HG03139 (cell line): ENCODE measurements around the gene STX10.

Source experiments
- ATAC-seq: cut with Tn5 transposase; IDR thresholded peaks from one replicate; pipeline ENCODE4 v1.9.1; 2021; ENCODE audit not compliant: unreplicated experiment

STX10 gene

DNA sequence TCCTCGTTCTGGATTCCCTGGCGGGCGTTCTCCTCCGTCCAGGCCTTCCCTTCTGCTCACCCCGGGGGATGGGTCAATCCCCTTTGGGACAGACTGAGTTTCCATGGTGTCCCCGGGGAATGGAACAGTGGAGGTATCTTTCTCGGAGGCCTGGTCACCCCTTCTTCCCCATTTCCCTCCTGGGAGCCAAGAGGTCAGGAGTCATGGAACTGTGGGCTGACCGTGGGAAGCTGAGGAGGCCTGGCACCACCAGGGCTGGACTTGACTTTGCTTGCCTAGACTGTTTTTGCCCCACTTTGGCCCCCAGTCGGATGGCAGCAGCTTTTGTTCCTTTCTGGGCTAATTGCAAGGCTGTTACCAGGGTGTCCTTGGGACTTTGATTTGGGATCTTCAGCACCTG lies 30.1 kb downstream of the STX10 start:
- no peak for ATAC-seq

GRCh38 chr19:13119627-13120026 lies 30.5 kb downstream of the STX10 start:
- no peak for ATAC-seq

GRCh38 chr19:13118424-13119193 lies 31.6 kb downstream of the STX10 start:
- ATAC-seq = peak; percentile 9

- peak; percentile 57 for ATAC-seq
Measured at GRCh38 chr19:13117772-13118423, 32.3 kb downstream of the STX10 start, which contains the start of gene NACC1. NACC1 (plus strand) TSS chr19:13118264; CDS start chr19:13135208, 16,944 bp downstream.

- no peak for ATAC-seq
Measured at GRCh38 chr19:13117176-13117771, 32.9 kb downstream of the STX10 start.

GRCh38 chr19:13116282-13117175 lies 33.6 kb downstream of the STX10 start, which contains the start of gene TRMT1:
TRMT1 (minus strand) TSS chr19:13116740; CDS start chr19:13116399, 341 bp downstream.
- no peak for ATAC-seq

GRCh38 chr19:13115936-13116281 lies 34.3 kb downstream of the STX10 start:
- no peak for ATAC-seq

DNA sequence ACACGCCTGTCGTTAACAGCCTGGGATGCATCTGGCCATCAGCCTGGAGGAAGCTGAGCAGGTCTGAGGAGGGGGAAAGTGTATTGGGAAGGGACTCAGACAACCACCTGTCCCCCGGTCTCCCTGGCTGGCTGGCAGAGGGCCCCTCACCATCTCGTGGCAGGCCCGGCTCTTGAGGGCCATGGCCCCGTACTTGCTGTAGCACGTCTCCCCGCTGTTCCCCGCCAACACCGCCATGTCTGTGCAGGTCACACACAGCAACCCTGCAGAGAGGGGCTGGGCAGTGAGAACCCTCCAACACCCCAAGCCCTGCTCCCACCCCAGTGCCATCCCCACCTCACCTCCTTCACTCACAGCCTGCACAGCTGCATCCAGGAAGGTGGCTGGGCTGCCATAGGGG lies 37.6 kb downstream of the STX10 start:
- ATAC-seq = no peak

DNA sequence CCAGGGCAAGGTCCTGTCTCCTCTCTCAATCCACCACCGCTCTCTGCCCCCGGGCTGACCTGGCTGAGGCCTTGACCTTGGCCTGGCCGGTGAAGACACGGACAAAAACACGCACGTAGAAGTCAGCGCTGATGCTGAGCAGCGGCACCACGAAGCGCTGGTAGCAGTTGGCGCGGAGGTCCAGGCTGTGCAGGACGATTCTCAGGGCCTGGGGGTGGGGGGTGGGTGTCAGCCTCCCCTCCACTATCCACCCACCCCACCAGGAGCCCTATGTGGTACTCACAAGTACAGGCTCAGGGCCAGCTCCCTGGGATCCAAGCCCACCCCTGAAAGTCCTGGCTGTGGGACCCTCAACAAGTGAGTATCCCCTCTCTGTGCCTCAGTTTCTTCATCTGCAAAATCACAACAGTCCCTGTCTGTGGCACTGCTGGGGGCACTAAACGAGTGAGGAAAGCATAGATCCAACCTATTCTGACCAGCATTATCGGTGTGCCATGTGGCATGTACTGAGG lies 40.0 kb downstream of the STX10 start:
- no peak for ATAC-seq

DNA sequence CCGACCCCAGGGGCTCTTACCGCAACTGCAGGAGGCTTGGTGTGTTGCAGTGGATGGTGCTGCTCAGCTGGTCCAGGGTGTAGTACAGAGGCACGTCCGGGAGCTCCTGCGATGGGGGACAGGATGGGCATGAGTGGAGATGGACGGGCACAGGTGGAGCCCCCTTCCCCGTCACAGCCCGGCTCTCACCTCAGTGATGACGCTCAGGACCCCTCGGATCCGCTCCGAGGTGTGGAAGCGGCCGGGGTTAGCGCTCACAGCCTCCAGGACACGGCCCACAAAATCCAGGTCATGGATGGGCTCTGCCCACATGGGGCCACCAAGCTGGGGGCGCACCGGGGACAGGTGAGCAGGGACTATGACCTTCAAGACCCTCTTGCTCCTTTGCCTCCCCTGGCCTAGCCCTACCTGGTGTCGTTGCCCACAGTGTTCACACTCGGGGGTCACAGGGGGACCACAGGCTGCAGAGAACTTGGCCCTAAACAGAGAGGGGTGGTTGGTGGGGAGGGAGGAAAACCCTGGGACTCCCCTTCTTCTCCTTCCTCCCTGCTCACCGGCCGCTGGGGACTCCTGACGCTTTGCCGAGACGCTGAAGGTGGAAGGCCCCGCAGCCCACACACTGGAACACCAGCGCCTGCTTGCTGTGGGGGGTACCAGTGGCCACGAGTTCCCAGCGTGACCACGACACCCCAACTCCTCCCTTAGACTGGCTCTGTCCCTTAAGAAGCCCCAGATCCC lies 40.6 kb downstream of the STX10 start:
- no peak for ATAC-seq

GRCh38 chr19:13104848-13105711 lies 45.1 kb downstream of the STX10 start:
- no peak for ATAC-seq

DNA sequence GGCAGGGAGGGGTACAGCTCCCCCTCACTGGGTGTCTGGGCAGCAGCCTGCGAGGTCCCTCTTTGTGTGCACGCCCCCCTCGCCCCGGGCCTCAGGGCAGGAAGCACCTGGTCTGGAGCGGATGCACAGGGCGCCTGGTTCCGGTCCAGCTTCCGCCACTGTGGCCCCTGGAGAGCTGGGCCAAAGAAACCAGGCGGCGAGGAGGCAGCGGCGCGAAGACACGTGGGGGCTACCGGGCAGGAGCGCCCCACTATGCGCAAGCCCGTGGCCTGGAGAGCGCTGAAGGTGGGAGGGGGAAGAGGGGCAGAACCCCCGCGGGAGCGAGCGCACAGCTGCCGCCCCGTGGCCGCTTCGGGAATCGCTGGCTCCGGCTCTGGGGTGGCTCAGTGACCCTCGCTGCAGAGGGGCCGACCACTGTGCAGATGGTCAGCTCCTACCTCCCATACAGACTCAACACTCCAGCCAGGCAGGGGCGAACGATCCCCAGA lies 45.8 kb downstream of the STX10 start:
- ATAC-seq = peak; percentile 25

- ATAC-seq = no peak
Measured at GRCh38 chr19:13103581-13104359, 46.4 kb downstream of the STX10 start.

GRCh38 chr19:13102666-13103580 lies 47.3 kb downstream of the STX10 start, which contains the start of gene LYL1:
LYL1 (minus strand) TSS chr19:13102858; CDS start chr19:13101171, 1,687 bp downstream.
- ATAC-seq = peak; percentile 42

DNA sequence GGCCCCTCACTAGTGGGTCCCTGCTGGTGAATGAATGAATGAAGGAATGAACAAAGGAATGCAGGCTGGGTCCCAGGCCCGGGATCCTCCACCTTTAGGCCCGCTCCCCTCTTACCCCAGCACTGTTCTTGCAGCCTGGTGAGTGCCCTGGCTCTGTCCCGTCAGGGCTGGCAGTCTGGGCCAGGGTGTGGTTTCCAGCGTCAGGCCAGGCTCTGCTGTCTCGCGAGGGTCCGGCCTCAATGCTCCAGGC lies 47.8 kb downstream of the STX10 start:
- ATAC-seq = no peak

- no peak for ATAC-seq
Measured at GRCh38 chr19:13101590-13102415, 48.4 kb downstream of the STX10 start.
